GM12875 (cell line): ENCODE results near the gene ARL2.

Experiments
- H3K4me3 ChIP-seq: one replicate; pipeline ENCODE4 v1.5.1; 2011; ENCODE audit warnings: low read depth, low read length, control low read depth
- CTCF ChIP-seq: IDR thresholded peaks from 2 replicates; pipeline ENCODE4 v1.5.1; 2011; ENCODE audit warnings: low read depth, mild to moderate bottlenecking, control low read depth, inconsistent platforms, low read length, moderate library complexity, borderline replicate concordance; ENCODE audit not compliant: insufficient read depth

ARL2 gene

GRCh38 chr11:65058012-65058411, 44.1 kb downstream of the ARL2 start:
- no peak for TF ChIP-seq CTCF

GRCh38 chr11:65058419-65059054, 44.6 kb downstream of the ARL2 start, which contains the start of gene NAALADL1:
Gene NAALADL1, minus strand, starts transcription at chr11:65058553. Its CDS starts 32 bp downstream, at chr11:65058521.
- TF ChIP-seq CTCF = no peak

More at GRCh38 chr11:65058012-65058411, 44.1 kb downstream of the ARL2 start:
- no peak overlapping the region for H3K4me3 ChIP-seq

GRCh38 chr11:65059523-65059922, 45.6 kb downstream of the ARL2 start:
- TF ChIP-seq CTCF = no peak
- H3K4me3 ChIP-seq = no peak overlapping the region

More at GRCh38 chr11:65058419-65059054, 44.6 kb downstream of the ARL2 start, which contains the start of gene NAALADL1:
- no peak within 1 kb of the TSS for H3K4me3 ChIP-seq

DNA sequence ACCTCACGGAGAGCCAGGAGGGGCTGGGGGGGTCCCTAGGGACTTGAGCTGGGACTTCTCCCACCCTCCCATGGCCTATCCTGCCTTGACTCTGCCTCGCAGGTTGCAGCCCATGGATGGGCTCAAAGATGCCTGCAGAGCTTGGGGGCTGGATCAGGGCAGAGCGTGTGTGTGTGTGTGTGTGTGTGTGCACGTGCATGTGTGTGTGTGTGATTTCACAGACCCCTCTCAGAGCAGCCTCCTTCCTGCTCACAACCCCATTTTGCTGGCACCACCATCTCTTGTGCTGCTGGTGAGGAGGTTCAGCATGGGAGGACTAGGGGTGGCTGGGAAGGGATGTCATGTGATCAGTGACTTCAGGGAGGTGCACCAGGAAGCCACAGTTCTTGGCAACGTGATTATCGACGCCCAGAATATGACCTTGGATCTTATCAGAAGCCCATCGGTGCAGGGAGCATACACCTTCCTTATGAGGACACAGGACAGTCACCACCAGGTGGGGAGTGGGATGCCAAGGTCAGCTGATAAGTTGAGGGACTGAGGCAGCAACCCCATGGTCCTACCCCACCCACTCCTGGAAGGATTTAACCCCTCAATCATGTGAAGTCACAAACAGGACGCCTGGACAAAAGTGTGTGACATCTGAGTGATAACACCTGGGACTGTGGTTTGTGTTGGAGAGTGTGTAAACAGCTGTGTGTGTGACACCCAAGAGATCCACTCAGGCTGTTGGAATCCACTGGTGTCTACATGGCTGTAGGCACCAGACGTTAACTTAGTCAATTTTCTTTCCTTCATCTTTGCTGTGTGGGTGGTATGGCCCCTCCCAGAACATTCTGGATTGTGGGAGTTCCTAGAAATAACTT, 46.2 kb downstream of the ARL2 start:
- TF ChIP-seq CTCF = no peak
- no peak overlapping the region for H3K4me3 ChIP-seq

GRCh38 chr11:65060913-65061408, 47.0 kb downstream of the ARL2 start:
- no peak for TF ChIP-seq CTCF
- no peak overlapping the region for H3K4me3 ChIP-seq

GRCh38 chr11:65063532-65063931, 49.6 kb downstream of the ARL2 start:
- no peak for TF ChIP-seq CTCF
- H3K4me3 ChIP-seq = no peak overlapping the region

GRCh38 chr11:65064847-65065240, 50.9 kb downstream of the ARL2 start:
- H3K4me3 ChIP-seq = no peak overlapping the region
- no peak for TF ChIP-seq CTCF
